ENCODE data around the gene SLIT3.

SLIT3 gene

DNA sequence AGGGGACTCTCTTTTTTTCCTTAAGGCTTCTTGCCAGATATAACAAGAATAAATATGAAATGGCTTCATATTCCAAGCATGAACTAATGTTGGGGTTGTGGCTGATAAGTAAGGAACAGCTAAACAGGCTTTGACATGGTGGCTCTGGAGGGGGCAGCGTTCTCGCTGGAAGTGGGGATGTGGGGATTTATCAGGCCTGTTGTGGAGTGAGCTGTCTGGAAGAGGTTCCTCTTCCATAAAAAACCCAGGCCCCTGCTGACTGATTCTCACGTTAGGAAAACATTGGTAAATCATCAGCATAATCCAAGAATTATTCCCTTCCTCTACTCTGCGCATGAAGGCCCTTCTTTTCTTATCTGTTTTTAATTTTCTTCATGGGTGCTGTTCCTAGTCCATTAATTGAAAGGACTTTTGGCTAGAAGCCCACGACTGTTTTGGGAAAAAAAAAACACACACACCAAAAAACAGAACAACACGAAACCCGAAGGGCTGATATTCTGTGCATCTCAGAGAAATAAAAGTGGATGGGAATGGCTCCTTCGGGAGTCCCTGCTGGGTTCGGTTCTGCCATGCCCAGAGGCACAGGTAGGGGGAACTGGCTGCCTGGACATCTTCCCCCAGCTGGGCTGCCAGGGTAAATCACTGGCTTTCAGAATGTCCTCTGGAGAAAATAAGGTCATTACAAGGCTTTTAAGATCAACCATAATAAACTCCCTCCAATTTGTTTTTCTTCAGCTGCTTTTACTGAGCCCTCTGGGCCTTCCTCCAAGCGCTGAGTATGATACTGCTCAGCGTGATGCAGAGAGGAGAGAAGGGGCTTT lies 297.0 kb downstream of the SLIT3 start:
- Histone ChIP-seq H3K9me3 (ENCODE audit: insufficient read depth, low read length, severe bottlenecking) (no peaks in the 10 kb centered on the region), H2AFZ (ENCODE audit: low read depth, low read length) (no peak overlapping the region), H3K4me3 (ENCODE audit: low read depth in 1 of 2, low read length in 2 of 2) (no peak overlapping the region), H3K27ac (ENCODE audit: low read length) (no peak overlapping the region), H3K36me3 (ENCODE audit: insufficient read depth, low read length) (no peaks in the 10 kb centered on the region), H4K20me1 (ENCODE audit: insufficient read depth, low read length) (no peaks in the 10 kb centered on the region), H3K4me1 (ENCODE audit: insufficient read depth, low read length) (no peaks in the 10 kb centered on the region), H3K9ac (ENCODE audit: low read depth, low read length) (no peak overlapping the region), H3K79me2 (ENCODE audit: insufficient read depth, low read length) (no peaks in the 10 kb centered on the region), H3K27me3 (ENCODE audit: insufficient read depth, low read length, poor library complexity) (peaks cover 12% of the 10 kb centered on the region), H3K4me2 (ENCODE audit: insufficient read depth, low read length) (no peak overlapping the region)
- DNase-seq (no peak), ATAC-seq (ENCODE audit: insufficient read depth, low read depth) (no peak)
- TF ChIP-seq EZH2 (IDR thresholded peaks at IDR 0.05; ENCODE audit: borderline replicate concordance, low read depth, low read length, severe bottlenecking) (no peak), CTCF (IDR thresholded peaks at IDR 0.05; ENCODE audit: borderline replicate concordance, extremely low read depth, low read length, poor library complexity, severe bottlenecking) (no peak)

- Histone ChIP-seq H3K79me2 (ENCODE audit: insufficient read depth, low read length) (no peaks in the 10 kb centered on the region), H3K9ac (ENCODE audit: low read depth, low read length) (no peak overlapping the region), H3K9me3 (ENCODE audit: insufficient read depth, low read length, severe bottlenecking) (no peaks in the 10 kb centered on the region), H4K20me1 (ENCODE audit: insufficient read depth, low read length) (no peaks in the 10 kb centered on the region), H3K27me3 (ENCODE audit: insufficient read depth, low read length, poor library complexity) (peaks cover 7% of the 10 kb centered on the region), H3K4me1 (ENCODE audit: insufficient read depth, low read length) (no peaks in the 10 kb centered on the region), H3K4me3 (ENCODE audit: low read depth in 1 of 2, low read length in 2 of 2) (no peak overlapping the region), H2AFZ (ENCODE audit: low read depth, low read length) (no peak overlapping the region), H3K27ac (ENCODE audit: low read length) (no peak overlapping the region), H3K36me3 (ENCODE audit: insufficient read depth, low read length) (no peaks in the 10 kb centered on the region), H3K4me2 (ENCODE audit: insufficient read depth, low read length) (no peak overlapping the region)
- TF ChIP-seq EZH2 (IDR thresholded peaks at IDR 0.05; ENCODE audit: borderline replicate concordance, low read depth, low read length, severe bottlenecking) (no peak), CTCF (IDR thresholded peaks at IDR 0.05; ENCODE audit: borderline replicate concordance, extremely low read depth, low read length, poor library complexity, severe bottlenecking) (no peak)
- ATAC-seq (ENCODE audit: insufficient read depth, low read depth) (no peak), DNase-seq (no peak)
Observed at GRCh38 chr5:169002953-169003555, 297.9 kb downstream of the SLIT3 start.

DNA sequence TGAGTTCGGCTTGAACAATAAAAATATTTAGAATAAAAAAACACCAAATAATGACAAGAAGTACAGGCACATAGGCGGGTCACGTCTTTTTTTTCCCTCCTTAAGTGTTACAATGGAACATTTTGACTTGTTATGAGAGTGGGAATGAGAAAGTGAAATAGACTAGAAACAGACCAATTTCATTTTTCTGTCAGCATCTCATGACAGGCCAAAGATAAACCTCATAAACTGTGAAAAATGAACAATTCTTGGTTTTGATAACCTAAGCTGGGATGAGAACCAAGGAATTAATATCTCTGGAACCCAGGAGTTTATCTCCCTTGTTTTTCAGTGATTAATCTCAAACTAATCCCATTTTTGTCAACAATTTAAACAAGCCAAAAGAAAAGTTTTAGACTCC lies 299.5 kb downstream of the SLIT3 start:
- no peaks in the 10 kb centered on the region for H3K4me1 ChIP-seq (ENCODE audit: insufficient read depth, low read length)
- no peaks in the 10 kb centered on the region for H3K36me3 ChIP-seq (ENCODE audit: insufficient read depth, low read length)
- no peak overlapping the region for H3K27ac ChIP-seq (ENCODE audit: low read length)
- DNase-seq: no peak
- H3K4me2 ChIP-seq (ENCODE audit: insufficient read depth, low read length): no peak overlapping the region
- no peak for ATAC-seq (ENCODE audit: insufficient read depth, low read depth)
- TF ChIP-seq EZH2 (IDR thresholded peaks at IDR 0.05; ENCODE audit: borderline replicate concordance, low read depth, low read length, severe bottlenecking): no peak
- no peak for TF ChIP-seq CTCF (IDR thresholded peaks at IDR 0.05; ENCODE audit: borderline replicate concordance, extremely low read depth, low read length, poor library complexity, severe bottlenecking)
- H3K27me3 ChIP-seq (ENCODE audit: insufficient read depth, low read length, poor library complexity): peaks cover 7% of the 10 kb centered on the region
- H3K4me3 ChIP-seq (ENCODE audit: low read depth in 1 of 2, low read length in 2 of 2): no peak overlapping the region
- no peaks in the 10 kb centered on the region for H4K20me1 ChIP-seq (ENCODE audit: insufficient read depth, low read length)
- no peaks in the 10 kb centered on the region for H3K9me3 ChIP-seq (ENCODE audit: insufficient read depth, low read length, severe bottlenecking)
- H3K79me2 ChIP-seq (ENCODE audit: insufficient read depth, low read length): no peaks in the 10 kb centered on the region
- no peak overlapping the region for H3K9ac ChIP-seq (ENCODE audit: low read depth, low read length)
- no peak overlapping the region for H2AFZ ChIP-seq (ENCODE audit: low read depth, low read length)

Measured in DND-41 (cell line).